Suppressor macrophage treated with lipopolysaccharide for 4 hours (primary cell): ENCODE measurements around the gene TMEM38B.
"Not testable (repeated sequence)": the region's sequence is repeated elsewhere in the genome, so short reads cannot be mapped to it uniquely, and the experiment has no call there.

Source experiments
- DNase-seq: peaks from one replicate; pipeline ENCODE4 v3.0.0-alpha.2; 2020

The TMEM38B gene

GRCh38 chr9:105683688-105684275 lies 10.6 kb upstream of the TMEM38B start:
- DNase-seq, result no peak

- DNase-seq, result no peak
Observed at GRCh38 chr9:105686936-105687335, 7.4 kb upstream of the TMEM38B start.

GRCh38 chr9:105690742-105691141 lies 3.6 kb upstream of the TMEM38B start:
- DNase-seq, result peak; percentile 31

GRCh38 chr9:105693435-105694189 lies 729 bp upstream of the TMEM38B start:
- peak; percentile 48 for DNase-seq

- peak; percentile 90 for DNase-seq
Observed at GRCh38 chr9:105694848-105695581, 674 bp downstream of the TMEM38B start.

- no peak for DNase-seq
Observed at GRCh38 chr9:105696219-105696793, 2.0 kb downstream of the TMEM38B start.

GRCh38 chr9:105697871-105698270 lies 3.5 kb downstream of the TMEM38B start:
- DNase-seq, result no peak

GRCh38 chr9:105698348-105698870 lies 4.1 kb downstream of the TMEM38B start:
- DNase-seq, result no peak

- DNase-seq, result no peak
Observed at GRCh38 chr9:105700668-105701067, 6.3 kb downstream of the TMEM38B start.

- no peak for DNase-seq
Observed at GRCh38 chr9:105701145-105701544, 6.8 kb downstream of the TMEM38B start.

- DNase-seq, result no peak
Observed at GRCh38 chr9:105702207-105702606, 7.9 kb downstream of the TMEM38B start.

- DNase-seq, result not testable (repeated sequence)
Observed at GRCh38 chr9:105703638-105704037, 9.3 kb downstream of the TMEM38B start.

- no peak for DNase-seq
Observed at GRCh38 chr9:105706156-105706555, 11.8 kb downstream of the TMEM38B start.

- DNase-seq, result peak; percentile 32
Observed at GRCh38 chr9:105708405-105708804, 14.1 kb downstream of the TMEM38B start.

GRCh38 chr9:105710638-105711037 lies 16.3 kb downstream of the TMEM38B start:
- DNase-seq, result no peak

GRCh38 chr9:105711867-105712266 lies 17.5 kb downstream of the TMEM38B start:
- no peak for DNase-seq

GRCh38 chr9:105712297-105712696 lies 18.0 kb downstream of the TMEM38B start:
- DNase-seq, result no peak

- DNase-seq, result no peak
Observed at GRCh38 chr9:105712773-105713172, 18.4 kb downstream of the TMEM38B start.

- DNase-seq, result no peak
Observed at GRCh38 chr9:105713260-105714019, 19.1 kb downstream of the TMEM38B start.

- no peak for DNase-seq
Observed at GRCh38 chr9:105714020-105714331, 19.6 kb downstream of the TMEM38B start.

GRCh38 chr9:105716146-105716545 lies 21.8 kb downstream of the TMEM38B start:
- DNase-seq, result no peak

- no peak for DNase-seq
Observed at GRCh38 chr9:105722099-105722498, 27.8 kb downstream of the TMEM38B start.

GRCh38 chr9:105725370-105725769 lies 31.0 kb downstream of the TMEM38B start:
- no peak for DNase-seq
